Measurements from ENCODE around the gene GDPD2.

Gene GDPD2

GRCh38 chrX:70449457-70449966 is 26.4 kb downstream of the GDPD2 start:
- H3K4me1 Mint-ChIP-seq (ENCODE audit: low read depth) = peaks cover 23% of the 10 kb centered on the region
- no peaks in the 10 kb centered on the region for H3K36me3 Mint-ChIP-seq (ENCODE audit: low read depth)
- peaks cover 4% of the 10 kb centered on the region for H3K27me3 Mint-ChIP-seq
- H3K27ac Mint-ChIP-seq = no peak overlapping the region
- H3K9me3 Mint-ChIP-seq = no peaks in the 10 kb centered on the region
- no peak overlapping the region for H3K4me3 Mint-ChIP-seq

- H3K27me3 Mint-ChIP-seq = no peaks in the 10 kb centered on the region
- H3K4me1 Mint-ChIP-seq (ENCODE audit: low read depth) = peaks cover 41% of the 10 kb centered on the region
- peak overlapping the region; percentile 80 for H3K4me3 Mint-ChIP-seq
- no peaks in the 10 kb centered on the region for H3K9me3 Mint-ChIP-seq
- peaks cover 6% of the 10 kb centered on the region for H3K36me3 Mint-ChIP-seq (ENCODE audit: low read depth)
- H3K27ac Mint-ChIP-seq = peak overlapping the region; percentile 75
Observed at GRCh38 chrX:70452143-70452733, 29.1 kb downstream of the GDPD2 start.

GRCh38 chrX:70453024-70453618 is 30.0 kb downstream of the GDPD2 start:
- Mint-ChIP-seq H3K27ac (peak overlapping the region; percentile 75), H3K4me3 (peak overlapping the region; percentile 80), H3K36me3 (ENCODE audit: low read depth) (peaks cover 6% of the 10 kb centered on the region), H3K9me3 (no peaks in the 10 kb centered on the region), H3K27me3 (no peaks in the 10 kb centered on the region), H3K4me1 (ENCODE audit: low read depth) (peaks cover 41% of the 10 kb centered on the region)

GRCh38 chrX:70454441-70455365 is 31.6 kb downstream of the GDPD2 start:
- Mint-ChIP-seq H3K27ac (peak overlapping the region; percentile 88), H3K4me1 (ENCODE audit: low read depth) (peaks cover 41% of the 10 kb centered on the region), H3K27me3 (no peaks in the 10 kb centered on the region), H3K36me3 (ENCODE audit: low read depth) (peaks cover 6% of the 10 kb centered on the region), H3K4me3 (peak overlapping the region; percentile 85), H3K9me3 (no peaks in the 10 kb centered on the region)

- no peaks in the 10 kb centered on the region for H3K27me3 Mint-ChIP-seq
- peak overlapping the region; percentile 85 for H3K4me3 Mint-ChIP-seq
- H3K27ac Mint-ChIP-seq = peak overlapping the region; percentile 88
- peaks cover 11% of the 10 kb centered on the region for H3K36me3 Mint-ChIP-seq (ENCODE audit: low read depth)
- peaks cover 41% of the 10 kb centered on the region for H3K4me1 Mint-ChIP-seq (ENCODE audit: low read depth)
- no peaks in the 10 kb centered on the region for H3K9me3 Mint-ChIP-seq
Observed at GRCh38 chrX:70455366-70456202, 32.5 kb downstream of the GDPD2 start.

GRCh38 chrX:70456256-70456655 is 33.1 kb downstream of the GDPD2 start:
- Mint-ChIP-seq H3K4me1 (ENCODE audit: low read depth) (peaks cover 41% of the 10 kb centered on the region), H3K36me3 (ENCODE audit: low read depth) (peaks cover 17% of the 10 kb centered on the region), H3K27me3 (no peaks in the 10 kb centered on the region), H3K4me3 (peak overlapping the region; percentile 85), H3K27ac (peak overlapping the region; percentile 88), H3K9me3 (no peaks in the 10 kb centered on the region)

GRCh38 chrX:70461026-70461425 is 37.9 kb downstream of the GDPD2 start:
- Mint-ChIP-seq H3K27me3 (no peaks in the 10 kb centered on the region), H3K27ac (no peak overlapping the region), H3K36me3 (ENCODE audit: low read depth) (peaks cover 18% of the 10 kb centered on the region), H3K4me1 (ENCODE audit: low read depth) (peaks cover 12% of the 10 kb centered on the region), H3K4me3 (no peak overlapping the region), H3K9me3 (no peaks in the 10 kb centered on the region)

- Mint-ChIP-seq H3K4me3 (no peak overlapping the region), H3K36me3 (ENCODE audit: low read depth) (peaks cover 17% of the 10 kb centered on the region), H3K4me1 (ENCODE audit: low read depth) (no peaks in the 10 kb centered on the region), H3K9me3 (no peaks in the 10 kb centered on the region), H3K27me3 (no peaks in the 10 kb centered on the region), H3K27ac (no peak overlapping the region)
Observed at GRCh38 chrX:70464051-70464450, 40.9 kb downstream of the GDPD2 start.

DNA sequence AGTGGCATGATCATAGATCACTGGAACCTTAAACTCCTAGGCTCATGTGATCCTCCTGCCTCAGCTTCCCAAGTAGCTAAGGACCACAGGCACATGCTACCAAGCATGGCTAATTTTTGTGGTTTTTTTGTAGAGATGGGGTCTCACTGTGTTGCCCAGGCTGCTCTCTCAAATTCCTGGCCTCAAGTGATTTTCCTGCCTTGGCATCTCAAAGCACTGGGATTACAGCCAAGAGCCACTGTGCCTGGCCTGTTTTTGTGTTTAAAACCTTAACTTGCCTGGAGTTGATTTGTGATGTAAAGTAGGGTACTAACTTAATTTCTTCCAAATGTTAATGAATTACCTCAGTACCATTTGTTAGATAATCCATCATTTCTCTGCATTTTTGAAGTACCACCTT is 43.9 kb downstream of the GDPD2 start:
- Mint-ChIP-seq H3K27ac (no peak overlapping the region), H3K9me3 (no peaks in the 10 kb centered on the region), H3K27me3 (no peaks in the 10 kb centered on the region), H3K4me1 (ENCODE audit: low read depth) (peaks cover 14% of the 10 kb centered on the region), H3K4me3 (no peak overlapping the region), H3K36me3 (ENCODE audit: low read depth) (peaks cover 5% of the 10 kb centered on the region)

- peaks cover 14% of the 10 kb centered on the region for H3K4me1 Mint-ChIP-seq (ENCODE audit: low read depth)
- no peaks in the 10 kb centered on the region for H3K9me3 Mint-ChIP-seq
- H3K27me3 Mint-ChIP-seq = no peaks in the 10 kb centered on the region
- H3K27ac Mint-ChIP-seq = no peak overlapping the region
- peaks cover 5% of the 10 kb centered on the region for H3K36me3 Mint-ChIP-seq (ENCODE audit: low read depth)
- H3K4me3 Mint-ChIP-seq = no peak overlapping the region
Observed at GRCh38 chrX:70468709-70469108, 45.6 kb downstream of the GDPD2 start.

DNA sequence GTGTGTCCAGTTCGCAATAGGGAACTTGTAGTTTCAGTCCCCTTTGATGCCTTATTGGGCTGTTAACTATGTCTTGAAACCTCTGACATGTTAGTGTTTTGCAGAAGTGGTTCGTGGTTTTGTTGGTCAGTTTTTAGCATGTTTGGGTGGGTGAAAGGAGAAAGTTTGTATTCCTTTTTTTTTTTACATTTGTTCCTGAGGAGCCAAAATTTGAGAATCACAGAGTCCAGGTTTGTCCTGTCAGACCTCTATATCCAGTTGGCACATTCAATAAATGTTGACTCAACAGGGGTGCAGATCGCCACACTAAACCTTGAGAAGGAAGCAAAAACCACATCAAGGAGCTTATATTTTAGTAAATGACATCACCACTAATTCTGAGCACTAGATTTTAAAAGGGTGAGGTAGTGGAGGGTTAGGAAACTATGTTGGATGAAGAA is 47.8 kb downstream of the GDPD2 start:
- H3K36me3 Mint-ChIP-seq (ENCODE audit: low read depth) = peaks cover 9% of the 10 kb centered on the region
- H3K9me3 Mint-ChIP-seq = no peaks in the 10 kb centered on the region
- H3K4me1 Mint-ChIP-seq (ENCODE audit: low read depth) = peaks cover 19% of the 10 kb centered on the region
- no peak overlapping the region for H3K4me3 Mint-ChIP-seq
- peak overlapping the region; percentile 63 for H3K27ac Mint-ChIP-seq
- no peaks in the 10 kb centered on the region for H3K27me3 Mint-ChIP-seq

DNA sequence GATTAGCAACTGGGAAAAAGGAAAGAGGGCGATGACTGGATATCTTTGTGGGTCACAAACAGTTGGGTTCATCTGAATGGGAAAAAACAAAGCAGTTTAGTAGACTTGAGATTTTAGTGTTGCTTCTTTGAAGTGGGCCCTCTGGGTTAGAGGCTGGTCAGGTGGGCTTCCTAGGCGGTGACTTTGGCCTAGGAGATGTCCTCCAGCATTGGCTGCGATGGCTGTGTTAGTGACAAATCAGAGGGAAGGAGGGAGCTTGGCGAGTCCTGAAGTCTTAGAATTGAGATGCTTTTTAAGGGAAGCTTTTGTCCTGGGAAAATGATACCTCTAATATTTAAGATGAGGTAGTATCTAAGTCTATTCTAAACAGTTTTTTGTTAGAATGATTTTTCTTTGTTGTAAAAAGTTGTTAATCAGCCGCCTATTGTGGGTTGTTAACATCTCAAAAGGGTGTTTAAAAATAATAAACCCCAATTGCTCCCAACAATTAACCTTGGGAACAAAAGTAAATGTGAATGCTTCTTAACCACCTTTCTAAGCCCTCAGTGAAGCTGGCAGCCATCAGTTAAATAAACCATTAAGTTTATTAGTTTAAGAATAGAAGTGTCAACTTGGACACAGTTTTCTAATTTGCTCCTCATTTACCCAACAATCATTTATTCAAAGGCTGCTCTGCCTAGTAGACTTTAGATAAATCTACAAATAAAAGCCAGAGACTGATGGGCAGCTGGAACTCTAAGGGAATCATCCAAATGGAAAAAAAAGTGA is 53.2 kb downstream of the GDPD2 start:
- no peaks in the 10 kb centered on the region for H3K27me3 Mint-ChIP-seq
- H3K9me3 Mint-ChIP-seq = no peaks in the 10 kb centered on the region
- peaks cover 11% of the 10 kb centered on the region for H3K4me1 Mint-ChIP-seq (ENCODE audit: low read depth)
- peaks cover 8% of the 10 kb centered on the region for H3K36me3 Mint-ChIP-seq (ENCODE audit: low read depth)
- H3K27ac Mint-ChIP-seq = no peak overlapping the region
- H3K4me3 Mint-ChIP-seq = no peak overlapping the region

DNA sequence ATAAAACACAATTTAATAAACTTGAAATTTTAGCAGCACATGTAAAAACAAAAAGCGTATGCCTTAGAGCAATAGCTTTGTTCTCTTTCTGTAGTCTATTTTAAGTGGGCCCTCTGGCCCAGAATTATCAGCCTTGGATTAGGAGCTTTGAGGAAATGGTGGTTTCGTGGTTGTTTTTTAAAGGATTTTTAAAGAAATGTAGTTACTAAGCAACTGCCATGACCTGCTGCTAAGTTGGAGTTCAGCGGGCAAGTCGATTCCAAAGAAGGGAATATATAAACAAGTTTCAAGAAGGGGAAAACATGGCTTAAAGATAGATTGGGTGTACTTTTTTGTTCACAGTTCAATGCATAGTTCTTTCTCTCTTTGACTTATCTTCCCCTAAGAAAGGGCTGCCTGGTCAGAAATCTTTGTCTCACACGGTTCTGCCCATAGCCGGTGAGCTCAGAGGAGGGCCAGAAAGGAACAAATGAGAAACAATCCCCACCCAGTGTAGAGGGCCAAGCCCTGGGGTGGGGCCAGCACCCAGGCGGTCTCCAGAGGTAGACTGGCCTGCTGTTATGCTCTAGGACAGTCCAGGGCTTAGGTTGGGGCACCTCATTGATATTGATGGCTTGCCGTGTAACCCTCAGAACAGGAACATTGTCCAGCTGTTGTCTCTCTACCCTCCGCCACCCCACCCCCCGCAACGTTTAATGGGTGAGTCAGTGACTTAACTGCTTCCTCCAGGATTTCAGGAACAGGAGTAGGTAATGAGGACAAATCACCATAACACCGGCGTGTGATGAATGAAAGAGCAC is 54.0 kb downstream of the GDPD2 start:
- no peak overlapping the region for H3K27ac Mint-ChIP-seq
- H3K36me3 Mint-ChIP-seq (ENCODE audit: low read depth) = peaks cover 14% of the 10 kb centered on the region
- H3K27me3 Mint-ChIP-seq = no peaks in the 10 kb centered on the region
- peaks cover 5% of the 10 kb centered on the region for H3K4me1 Mint-ChIP-seq (ENCODE audit: low read depth)
- no peak overlapping the region for H3K4me3 Mint-ChIP-seq
- H3K9me3 Mint-ChIP-seq = no peaks in the 10 kb centered on the region
